Adrenal gland (tissue), 5 donors: ENCODE measurements around the gene ERICH4.
A peak's percentile ranks its signal among the peaks of the same experiment; 100 is the strongest.

ENCODE experiments used
- CTCF ChIP-seq, 6 experiments: fragments of 450-650 bp in 4 of 6; fragments of 200-600 bp in 2 of 6; sonication (generic) in 1 of 6; IDR thresholded peaks; 1 replicate in 5 of 6; 2 replicates in 1 of 6; pipeline versions ENCODE4 v1.5.1 to v1.8.0; 2016 to 2021; ENCODE audit warnings: antibody characterized with exemption in 6 of 6, mild to moderate bottlenecking in 2 of 6, moderate library complexity in 1 of 6
- POLR2A ChIP-seq, 2 donors: fragments of 450-650 bp; IDR thresholded peaks; one replicate each; pipeline ENCODE4 v1.6.1; 2017; ENCODE audit warnings: antibody characterized with exemption in 2 of 2, mild to moderate bottlenecking in 2 of 2, moderate library complexity in 1 of 2
- donor health status: DM: no; HTN: no; CAD: no.

- no peak for TF ChIP-seq CTCF (IDR thresholded peaks at IDR 0.05)
- peak in 1 of 2 donors; percentile 57 for TF ChIP-seq POLR2A (IDR thresholded peaks at IDR 0.05)
Measured at GRCh38 chr19:41426952-41427646, 15.9 kb upstream of the ERICH4 start, which contains the start of gene B3GNT8.
